ENCODE data around the gene AP1S1.

- TF ChIP-seq, protein P1, sequence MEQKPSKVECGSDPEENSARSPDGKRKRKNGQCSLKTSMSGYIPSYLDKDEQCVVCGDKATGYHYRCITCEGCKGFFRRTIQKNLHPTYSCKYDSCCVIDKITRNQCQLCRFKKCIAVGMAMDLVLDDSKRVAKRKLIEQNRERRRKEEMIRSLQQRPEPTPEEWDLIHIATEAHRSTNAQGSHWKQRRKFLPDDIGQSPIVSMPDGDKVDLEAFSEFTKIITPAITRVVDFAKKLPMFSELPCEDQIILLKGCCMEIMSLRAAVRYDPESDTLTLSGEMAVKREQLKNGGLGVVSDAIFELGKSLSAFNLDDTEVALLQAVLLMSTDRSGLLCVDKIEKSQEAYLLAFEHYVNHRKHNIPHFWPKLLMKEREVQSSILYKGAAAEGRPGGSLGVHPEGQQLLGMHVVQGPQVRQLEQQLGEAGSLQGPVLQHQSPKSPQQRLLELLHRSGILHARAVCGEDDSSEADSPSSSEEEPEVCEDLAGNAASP (IDR thresholded peaks at IDR 0.05) = no peak
- TF ChIP-seq, protein P2, sequence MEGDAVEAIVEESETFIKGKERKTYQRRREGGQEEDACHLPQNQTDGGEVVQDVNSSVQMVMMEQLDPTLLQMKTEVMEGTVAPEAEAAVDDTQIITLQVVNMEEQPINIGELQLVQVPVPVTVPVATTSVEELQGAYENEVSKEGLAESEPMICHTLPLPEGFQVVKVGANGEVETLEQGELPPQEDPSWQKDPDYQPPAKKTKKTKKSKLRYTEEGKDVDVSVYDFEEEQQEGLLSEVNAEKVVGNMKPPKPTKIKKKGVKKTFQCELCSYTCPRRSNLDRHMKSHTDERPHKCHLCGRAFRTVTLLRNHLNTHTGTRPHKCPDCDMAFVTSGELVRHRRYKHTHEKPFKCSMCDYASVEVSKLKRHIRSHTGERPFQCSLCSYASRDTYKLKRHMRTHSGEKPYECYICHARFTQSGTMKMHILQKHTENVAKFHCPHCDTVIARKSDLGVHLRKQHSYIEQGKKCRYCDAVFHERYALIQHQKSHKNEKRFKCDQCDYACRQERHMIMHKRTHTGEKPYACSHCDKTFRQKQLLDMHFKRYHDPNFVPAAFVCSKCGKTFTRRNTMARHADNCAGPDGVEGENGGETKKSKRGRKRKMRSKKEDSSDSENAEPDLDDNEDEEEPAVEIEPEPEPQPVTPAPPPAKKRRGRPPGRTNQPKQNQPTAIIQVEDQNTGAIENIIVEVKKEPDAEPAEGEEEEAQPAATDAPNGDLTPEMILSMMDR (IDR thresholded peaks at IDR 0.05 in 2 of 3, conservative IDR thresholded peaks at IDR 0.05 in 1 of 3; ENCODE audit: insufficient read depth in 2 of 3, low read depth in 1 of 3, low read length in 3 of 3) = no peak
- TF ChIP-seq MYC (IDR thresholded peaks at IDR 0.05; ENCODE audit: low read depth, low read length) (no peak), MYC (CRISPR knock-in tag; IDR thresholded peaks at IDR 0.05; ENCODE audit: borderline replicate concordance, low read depth) (no peak), REST (IDR thresholded peaks at IDR 0.05; ENCODE audit: borderline replicate concordance) (no peak), REST (CRISPR knock-in tag; IDR thresholded peaks at IDR 0.05; ENCODE audit: low read depth) (no peak), SP1 (CRISPR knock-in tag; IDR thresholded peaks at IDR 0.05) (no peak), KDM5B (IDR thresholded peaks at IDR 0.05; ENCODE audit: insufficient replicate concordance, low read depth, low read length) (no peak), MAX (CRISPR knock-in tag; IDR thresholded peaks at IDR 0.05) (no peak), ZEB2 (IDR thresholded peaks at IDR 0.05) (no peak), ZKSCAN1 (IDR thresholded peaks at IDR 0.05; ENCODE audit: low read depth, low read length) (no peak), FOXP4 (CRISPR knock-in tag; IDR thresholded peaks at IDR 0.05; ENCODE audit: borderline replicate concordance) (no peak), BRCA1 (IDR thresholded peaks at IDR 0.05) (no peak), BRCA1 (CRISPR knock-in tag; IDR thresholded peaks at IDR 0.05) (no peak), MEF2D (tag; conservative IDR thresholded peaks at IDR 0.05; ENCODE audit: low read depth) (no peak), ZNF3 (CRISPR knock-in tag; IDR thresholded peaks at IDR 0.05) (no peak)
These were observed 26.0 kb upstream of the AP1S1 start for GRCh38 chr7:101128040-101128834.
